HG02973 (cell line): Measurements from ENCODE around the gene TSPAN9.

Source experiments
- ATAC-seq: cut with Tn5 transposase; IDR thresholded peaks from one replicate; pipeline ENCODE4 v1.9.1; 2021; ENCODE audit warnings: moderate library complexity; ENCODE audit not compliant: unreplicated experiment

TSPAN9 gene

GRCh38 chr12:3243376-3244084 is 166.4 kb downstream of the TSPAN9 start:
- no peak for ATAC-seq

- ATAC-seq, result no peak
Measured at GRCh38 chr12:3244219-3244750, 167.1 kb downstream of the TSPAN9 start.

- no peak for ATAC-seq
Measured at GRCh38 chr12:3246253-3246652, 169.1 kb downstream of the TSPAN9 start.

GRCh38 chr12:3247077-3247476 is 169.9 kb downstream of the TSPAN9 start:
- ATAC-seq, result no peak

- ATAC-seq, result no peak
Measured at GRCh38 chr12:3247629-3248161, 170.5 kb downstream of the TSPAN9 start.

- ATAC-seq, result no peak
Measured at GRCh38 chr12:3249081-3249800, 172.1 kb downstream of the TSPAN9 start.

GRCh38 chr12:3250034-3250433 is 172.9 kb downstream of the TSPAN9 start:
- ATAC-seq, result no peak

- ATAC-seq, result no peak
Measured at GRCh38 chr12:3250576-3250975, 173.4 kb downstream of the TSPAN9 start.

GRCh38 chr12:3251067-3251466 is 173.9 kb downstream of the TSPAN9 start:
- no peak for ATAC-seq

GRCh38 chr12:3251691-3252090 is 174.5 kb downstream of the TSPAN9 start:
- ATAC-seq, result no peak

- ATAC-seq, result no peak
Measured at GRCh38 chr12:3252450-3252891, 175.3 kb downstream of the TSPAN9 start.

GRCh38 chr12:3253682-3254275 is 176.6 kb downstream of the TSPAN9 start:
- no peak for ATAC-seq

GRCh38 chr12:3255057-3255456 is 177.9 kb downstream of the TSPAN9 start:
- no peak for ATAC-seq

- ATAC-seq, result no peak
Measured at GRCh38 chr12:3256103-3256631, 179.0 kb downstream of the TSPAN9 start.

- no peak for ATAC-seq
Measured at GRCh38 chr12:3257411-3257810, 180.2 kb downstream of the TSPAN9 start.

- ATAC-seq, result no peak
Measured at GRCh38 chr12:3259973-3260372, 182.8 kb downstream of the TSPAN9 start.

GRCh38 chr12:3261782-3262359 is 184.7 kb downstream of the TSPAN9 start:
- ATAC-seq, result no peak

- no peak for ATAC-seq
Measured at GRCh38 chr12:3262470-3262869, 185.3 kb downstream of the TSPAN9 start.

GRCh38 chr12:3263282-3263681 is 186.1 kb downstream of the TSPAN9 start:
- no peak for ATAC-seq

GRCh38 chr12:3263939-3264922 is 187.1 kb downstream of the TSPAN9 start:
- ATAC-seq, result no peak
